ENCODE measurements around the gene HTT. TPM values are rescaled to one million over a fixed set of nuclear protein-coding genes. Genes with fewer than 3 reads are reported as not detected.

HTT gene
- total RNA-seq, 1 experiment from 2014 or later: 37.4 TPM

- no peak for TF ChIP-seq ZFX (IDR thresholded peaks at IDR 0.05)
Observed at GRCh38 chr4:3215256-3215655, 140.8 kb downstream of the HTT start (continued).

GRCh38 chr4:3215733-3216132, 141.3 kb downstream of the HTT start:
- H3K4me1 ChIP-seq (ENCODE audit: control insufficient read depth in 1 of 2, insufficient read depth in 2 of 2, low read length in 2 of 2): no peaks in the 10 kb centered on the region
- no peaks in the 10 kb centered on the region for H3K9me2 ChIP-seq (ENCODE audit: insufficient read depth)
- intact Hi-C loops (cut with micrococcal nuclease): no loop called here
- H4K20me1 ChIP-seq (ENCODE audit: insufficient read depth): no peaks in the 10 kb centered on the region
- H3K27me3 ChIP-seq (ENCODE audit: insufficient read depth, low read length): no peaks in the 10 kb centered on the region
- H3K27ac ChIP-seq (ENCODE audit: low read depth, low read length): no peak overlapping the region
- H2AFZ ChIP-seq (ENCODE audit: low read depth, low read length, poor library complexity, severe bottlenecking): no peak overlapping the region
- TF ChIP-seq POLR2AphosphoS5 (IDR thresholded peaks at IDR 0.05; ENCODE audit: low read depth, low read length): no peak
- TF ChIP-seq POLR2A (IDR thresholded peaks at IDR 0.05; ENCODE audit: borderline replicate concordance, extremely low read depth, insufficient read depth, insufficient read length): no peak
- no peak for TF ChIP-seq FOSL1 (IDR thresholded peaks at IDR 0.05; ENCODE audit: low read depth)
- no peak for TF ChIP-seq CBX3 (IDR thresholded peaks at IDR 0.05; ENCODE audit: low read depth)
- TF ChIP-seq TCF7L2 (IDR thresholded peaks at IDR 0.05; ENCODE audit: borderline replicate concordance, extremely low read depth, insufficient read depth, insufficient read length): no peak
- no peak for TF ChIP-seq CEBPB (IDR thresholded peaks at IDR 0.05; ENCODE audit: low read depth)
- TF ChIP-seq RAD21 (IDR thresholded peaks at IDR 0.05; ENCODE audit: low read depth): no peak
- TF ChIP-seq EZH2phosphoT487 (IDR thresholded peaks at IDR 0.05; ENCODE audit: borderline replicate concordance): no peak
- TF ChIP-seq JUND (IDR thresholded peaks at IDR 0.05): no peak
- TF ChIP-seq YY1 (IDR thresholded peaks at IDR 0.05; ENCODE audit: extremely low read depth, insufficient replicate concordance, low read depth, low read length): no peak
- no peak for TF ChIP-seq ELF1 (IDR thresholded peaks at IDR 0.05; ENCODE audit: borderline replicate concordance, low read depth)
- no peak for TF ChIP-seq EGR1 (IDR thresholded peaks at IDR 0.05; ENCODE audit: low read depth)
- no peak for TF ChIP-seq ZFX (IDR thresholded peaks at IDR 0.05)
- TF ChIP-seq ATF3 (IDR thresholded peaks at IDR 0.05): no peak
- no peak for TF ChIP-seq CTCF (IDR thresholded peaks at IDR 0.05 in 2 of 3, conservative IDR thresholded peaks at IDR 0.05 in 1 of 3; ENCODE audit: borderline replicate concordance in 1 of 3, insufficient read depth in 1 of 3, low read depth in 2 of 3, low read length in 2 of 3)
- no peak for TF ChIP-seq REST (IDR thresholded peaks at IDR 0.05; ENCODE audit: low read depth)
- TF ChIP-seq ZNF274 (IDR thresholded peaks at IDR 0.05; ENCODE audit: low read depth, low read length): no peak
- no peak for TF ChIP-seq EZH2 (IDR thresholded peaks at IDR 0.05)
- TF ChIP-seq ZBTB33 (IDR thresholded peaks at IDR 0.05; ENCODE audit: extremely low read depth, insufficient replicate concordance, low read length): no peak
- no peak for TF ChIP-seq SP1 (IDR thresholded peaks at IDR 0.05; ENCODE audit: low read depth)
- ChIA-PET CTCF (no interaction called here), RAD21 (ENCODE audit: low non-redundant PET in 1 of 2, low total read pairs in 2 of 2, uncharacterized antibody in 2 of 2, unreplicated experiment in 2 of 2) (no interaction called here), POLR2A (no interaction called here)
- H3K4me3 ChIP-seq (replicated peaks in 1 of 2; ENCODE audit: low read depth in 1 of 2, low read length in 2 of 2): no peak overlapping the region
- H3K36me3 ChIP-seq (ENCODE audit: control insufficient read depth in 1 of 2, insufficient read depth in 2 of 2, low read length in 2 of 2): peaks cover 12 to 25% of the 10 kb centered on the region in 2 experiments
- ATAC-seq (no peak), DNase-seq (ENCODE audit: low read depth, low spot score) (no peak)
- no peaks in the 10 kb centered on the region for H3K9me3 ChIP-seq (ENCODE audit: control insufficient read depth in 1 of 2, insufficient read depth in 1 of 2, low read depth in 1 of 2, low read length in 2 of 2)
- H3K4me2 ChIP-seq (ENCODE audit: low read length): no peak overlapping the region
- H3K79me2 ChIP-seq (ENCODE audit: insufficient read depth, low read length): no peaks in the 10 kb centered on the region
- BruUV-seq (replicated peaks): no TSS peak
- no peak overlapping the region for H3K9ac ChIP-seq (ENCODE audit: low read length)
